Measurements from ENCODE around the gene USP4. TPM values are rescaled to one million over a fixed set of nuclear protein-coding genes. Genes with fewer than 3 reads are reported as not detected.
"Not testable (repeated sequence)": the region's sequence is repeated elsewhere in the genome, so short reads cannot be mapped to it uniquely, and the experiment has no call there.

The USP4 gene
- total RNA-seq, 1 donor from 2014 or later: 18.3 TPM

DNA sequence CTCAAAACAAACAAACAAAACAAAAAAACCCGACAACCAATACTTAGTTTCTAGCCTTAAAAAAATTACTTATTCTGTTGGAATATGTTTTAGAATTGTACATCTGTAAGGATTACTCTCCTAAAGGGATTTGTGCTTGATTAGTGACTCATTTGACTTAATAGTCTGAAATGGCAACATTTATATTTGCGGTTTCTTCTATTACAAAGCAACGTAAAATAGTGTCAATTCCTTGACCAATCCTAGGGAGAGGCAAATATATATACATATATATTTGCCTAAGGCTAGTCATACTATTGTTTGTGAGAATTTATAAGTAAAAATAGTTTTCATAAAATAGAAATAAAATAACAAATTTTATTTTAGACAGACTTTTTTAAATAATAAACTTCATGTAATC is 102.5 kb downstream of the USP4 start:
- no peak overlapping the region for H3K9ac ChIP-seq (ENCODE audit: low read depth in 1 of 3, low read length in 3 of 3)
- peaks cover 0 to 10% (median 0%) of the 10 kb centered on the region in 3 donors for H3K4me1 ChIP-seq (ENCODE audit: control insufficient read depth in 3 of 3, insufficient read depth in 3 of 3, low read length in 3 of 3)
- peaks cover 0 to 5% (median 3%) of the 10 kb centered on the region in 3 donors for H3K9me3 ChIP-seq (ENCODE audit: control insufficient read depth in 3 of 3, low read length in 3 of 3)
- no peak overlapping the region for H3K4me3 ChIP-seq (ENCODE audit: low read length in 3 of 3)
- no peaks in the 10 kb centered on the region for H3K27me3 ChIP-seq (ENCODE audit: control insufficient read depth in 3 of 3, insufficient read depth in 3 of 3, low read length in 3 of 3)
- H3K27ac ChIP-seq (ENCODE audit: low read depth, low read length): no peak overlapping the region
- H3K36me3 ChIP-seq (ENCODE audit: control insufficient read depth in 3 of 3, insufficient read depth in 3 of 3, low read length in 3 of 3): peaks cover 0 to 3% (median 2%) of the 10 kb centered on the region in 3 donors

- H3K27me3 ChIP-seq (ENCODE audit: control insufficient read depth in 3 of 3, insufficient read depth in 3 of 3, low read length in 3 of 3): no peaks in the 10 kb centered on the region
- peaks cover 0 to 10% (median 0%) of the 10 kb centered on the region in 3 donors for H3K4me1 ChIP-seq (ENCODE audit: control insufficient read depth in 3 of 3, insufficient read depth in 3 of 3, low read length in 3 of 3)
- no peak overlapping the region for H3K27ac ChIP-seq (ENCODE audit: low read depth, low read length)
- peaks cover 0 to 3% (median 0%) of the 10 kb centered on the region in 3 donors for H3K36me3 ChIP-seq (ENCODE audit: control insufficient read depth in 3 of 3, insufficient read depth in 3 of 3, low read length in 3 of 3)
- H3K4me3 ChIP-seq (ENCODE audit: low read length in 3 of 3): no peak overlapping the region
- H3K9ac ChIP-seq (ENCODE audit: low read depth in 1 of 3, low read length in 3 of 3): no peak overlapping the region
- H3K9me3 ChIP-seq (ENCODE audit: control insufficient read depth in 3 of 3, low read length in 3 of 3): peaks cover 0 to 5% (median 3%) of the 10 kb centered on the region in 3 donors
Observed at GRCh38 chr3:49236226-49236625, 103.6 kb downstream of the USP4 start.

GRCh38 chr3:49228817-49229216 is 111.0 kb downstream of the USP4 start:
- H3K9ac ChIP-seq (ENCODE audit: low read depth in 1 of 3, low read length in 3 of 3); H3K27me3 ChIP-seq (ENCODE audit: control insufficient read depth in 3 of 3, insufficient read depth in 3 of 3, low read length in 3 of 3); H3K4me3 ChIP-seq (ENCODE audit: low read length in 3 of 3); H3K27ac ChIP-seq (ENCODE audit: low read depth, low read length); H3K4me1 ChIP-seq (ENCODE audit: control insufficient read depth in 3 of 3, insufficient read depth in 3 of 3, low read length in 3 of 3); H3K36me3 ChIP-seq (ENCODE audit: control insufficient read depth in 3 of 3, insufficient read depth in 3 of 3, low read length in 3 of 3): not testable (repeated sequence)
- H3K9me3 ChIP-seq (ENCODE audit: control insufficient read depth in 3 of 3, low read length in 3 of 3): peaks cover 2 to 11% (median 8%) of the 10 kb centered on the region in 3 donors

Small RNA genes lying within 50 kb of the gene (small RNA-seq; reads per million reads assigned to genes)
- gene AC121247.2 (not detected), gene MIR4271 (not detected), gene RF00019 (not detected)

Other genes starting within 250 kb of the USP4 start
- gene QRICH1, start 246.0 kb downstream of the USP4 start, total RNA-seq: 92.9 TPM
- gene QARS1, start 235.3 kb downstream of the USP4 start, total RNA-seq: 393 TPM
- gene USP19, start 219.2 kb downstream of the USP4 start, total RNA-seq: 37.1 TPM
- 601 TPM for gene LAMB2, start 207.0 kb downstream of the USP4 start, total RNA-seq
- 11.5 TPM for gene CCDC71, start 173.7 kb downstream of the USP4 start, total RNA-seq
- 83.5 TPM for gene KLHDC8B, start 168.5 kb downstream of the USP4 start, total RNA-seq
- 1.6 TPM for gene C3orf62, start 62.8 kb downstream of the USP4 start, total RNA-seq
- 89.2 TPM for gene GPX1, start 18.3 kb upstream of the USP4 start, total RNA-seq
- 291 TPM for gene RHOA, start 71.9 kb upstream of the USP4 start, total RNA-seq
- gene TCTA, start 72.4 kb upstream of the USP4 start, total RNA-seq: 8.9 TPM
- 2.6 TPM for gene AMT, start 82.4 kb upstream of the USP4 start, total RNA-seq
- 2.6 TPM for gene NICN1, start 89.3 kb upstream of the USP4 start, total RNA-seq
- 77.2 TPM for gene DAG1, start 130.2 kb upstream of the USP4 start, total RNA-seq
- under 0.01 TPM for gene BSN, start 214.4 kb upstream of the USP4 start, total RNA-seq

Data from skeletal muscle tissue (tissue), 5 donors.